ENCODE results near the gene CXCL6.

The CXCL6 gene

GRCh38 chr4:73821325-73821724, 15.2 kb upstream of the CXCL6 start:
- ChIA-PET CTCF (no interaction called here), POLR2A (no interaction called here)
- no peak for DNase-seq (ENCODE audit: extremely low spot score)
- TF ChIP-seq, protein P1, sequence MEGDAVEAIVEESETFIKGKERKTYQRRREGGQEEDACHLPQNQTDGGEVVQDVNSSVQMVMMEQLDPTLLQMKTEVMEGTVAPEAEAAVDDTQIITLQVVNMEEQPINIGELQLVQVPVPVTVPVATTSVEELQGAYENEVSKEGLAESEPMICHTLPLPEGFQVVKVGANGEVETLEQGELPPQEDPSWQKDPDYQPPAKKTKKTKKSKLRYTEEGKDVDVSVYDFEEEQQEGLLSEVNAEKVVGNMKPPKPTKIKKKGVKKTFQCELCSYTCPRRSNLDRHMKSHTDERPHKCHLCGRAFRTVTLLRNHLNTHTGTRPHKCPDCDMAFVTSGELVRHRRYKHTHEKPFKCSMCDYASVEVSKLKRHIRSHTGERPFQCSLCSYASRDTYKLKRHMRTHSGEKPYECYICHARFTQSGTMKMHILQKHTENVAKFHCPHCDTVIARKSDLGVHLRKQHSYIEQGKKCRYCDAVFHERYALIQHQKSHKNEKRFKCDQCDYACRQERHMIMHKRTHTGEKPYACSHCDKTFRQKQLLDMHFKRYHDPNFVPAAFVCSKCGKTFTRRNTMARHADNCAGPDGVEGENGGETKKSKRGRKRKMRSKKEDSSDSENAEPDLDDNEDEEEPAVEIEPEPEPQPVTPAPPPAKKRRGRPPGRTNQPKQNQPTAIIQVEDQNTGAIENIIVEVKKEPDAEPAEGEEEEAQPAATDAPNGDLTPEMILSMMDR (IDR thresholded peaks at IDR 0.05; ENCODE audit: control extremely low read depth, extremely low read depth, low read depth, missing control alignments) = no peak

DNA sequence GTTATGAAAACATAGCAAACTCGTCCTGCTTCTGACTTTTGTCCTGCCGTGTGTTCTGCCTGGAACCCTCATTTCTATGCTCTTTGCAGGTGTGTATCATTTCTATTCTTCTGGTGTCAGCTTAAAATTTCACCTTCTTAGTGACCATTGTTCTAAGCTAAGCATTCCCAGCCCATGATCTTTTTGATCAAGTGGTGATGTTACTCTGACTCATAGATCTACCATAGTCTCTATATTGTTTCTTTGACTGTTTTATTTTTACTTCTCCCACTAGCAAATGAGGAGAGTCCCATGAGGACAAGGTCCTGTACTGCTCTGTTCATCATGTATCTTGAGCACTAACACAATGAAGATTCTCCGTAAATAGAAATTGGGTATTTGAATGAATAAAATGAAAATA, 14.1 kb upstream of the CXCL6 start:
- ChIA-PET POLR2A (no interaction called here), CTCF (no interaction called here)
- no peak for DNase-seq (ENCODE audit: extremely low spot score)
- TF ChIP-seq, protein P1 (IDR thresholded peaks at IDR 0.05; ENCODE audit: control extremely low read depth, extremely low read depth, low read depth, missing control alignments) = no peak

DNA sequence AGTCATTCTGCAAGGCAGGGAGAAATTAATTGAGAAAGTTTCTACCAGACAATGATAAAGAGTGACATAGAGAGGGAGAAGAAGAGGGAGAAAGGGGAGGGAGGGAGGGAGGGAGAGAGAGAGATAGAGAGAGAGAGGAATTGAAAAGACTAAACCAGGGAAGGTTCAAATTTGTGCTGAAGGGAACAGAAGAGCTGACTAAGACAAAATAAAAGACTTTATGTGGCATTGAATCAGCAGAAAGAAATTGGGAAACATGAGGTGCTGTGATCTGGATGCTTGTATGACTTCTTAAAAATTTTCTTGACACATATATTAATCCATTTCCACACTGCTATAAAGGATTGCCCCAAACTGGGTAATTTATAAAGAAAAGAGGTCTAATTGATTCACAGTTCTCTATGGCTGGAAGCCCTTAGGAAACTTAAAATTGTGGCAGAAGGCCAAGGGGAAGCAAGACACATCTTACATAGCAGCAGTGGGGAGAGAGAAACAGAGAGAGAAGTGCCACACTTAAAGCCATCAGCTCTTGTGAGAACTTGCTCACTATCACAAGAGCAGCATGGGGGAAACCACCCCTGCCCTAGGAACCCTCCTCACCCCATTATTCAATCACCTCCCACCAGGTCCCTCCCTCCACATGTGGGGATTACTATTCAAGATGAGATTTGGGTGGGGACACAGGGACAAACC, 13.5 kb upstream of the CXCL6 start:
- ChIA-PET CTCF (no interaction called here), POLR2A (no interaction called here)
- DNase-seq (ENCODE audit: extremely low spot score) = no peak
- TF ChIP-seq, protein P1 (IDR thresholded peaks at IDR 0.05; ENCODE audit: control extremely low read depth, extremely low read depth, low read depth, missing control alignments) = no peak

GRCh38 chr4:73823760-73824159, 12.7 kb upstream of the CXCL6 start:
- TF ChIP-seq, protein P1 (IDR thresholded peaks at IDR 0.05; ENCODE audit: control extremely low read depth, extremely low read depth, low read depth, missing control alignments) = no peak
- CTCF ChIA-PET = no interaction called here
- no peak for DNase-seq (ENCODE audit: extremely low spot score)
- POLR2A ChIA-PET = no interaction called here

- TF ChIP-seq, protein P1 (IDR thresholded peaks at IDR 0.05; ENCODE audit: control extremely low read depth, extremely low read depth, low read depth, missing control alignments) = no peak
- DNase-seq (ENCODE audit: extremely low spot score) = no peak
- CTCF ChIA-PET = no interaction called here
- POLR2A ChIA-PET = no interaction called here
Observed at GRCh38 chr4:73828956-73829355, 7.5 kb upstream of the CXCL6 start.

DNA sequence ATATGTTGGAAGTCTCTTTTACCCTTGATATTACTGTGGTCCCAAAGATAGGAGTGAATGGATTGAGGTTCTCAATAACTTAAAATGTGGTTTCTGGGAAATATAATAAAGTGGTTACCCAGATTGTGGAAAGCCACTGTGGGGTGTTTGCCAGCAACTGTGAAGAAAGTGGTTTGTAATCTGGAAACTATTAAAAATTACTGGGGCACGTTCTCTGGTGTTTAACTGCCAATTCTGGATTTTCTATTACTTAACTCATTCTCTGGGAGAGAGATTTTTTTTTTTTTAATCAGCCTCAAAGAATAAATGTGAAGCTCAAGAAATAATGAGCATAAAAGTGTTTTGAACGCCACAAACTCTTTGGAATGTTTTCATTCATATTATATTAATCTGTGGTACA, 4.9 kb upstream of the CXCL6 start:
- CTCF ChIA-PET = no interaction called here
- POLR2A ChIA-PET = no interaction called here
- no peak for DNase-seq (ENCODE audit: extremely low spot score)
- TF ChIP-seq, protein P1 (IDR thresholded peaks at IDR 0.05; ENCODE audit: control extremely low read depth, extremely low read depth, low read depth, missing control alignments) = no peak

Measured in GM10248 (cell line).